Stomach (tissue), 4 donors: ENCODE measurements around the gene PRKCZ.

ENCODE experiments used
- EP300 ChIP-seq: sonication (generic); formaldehyde crosslinking; IDR thresholded peaks from one replicate; pipeline ENCODE4 v1.6.1; 2017; ENCODE audit warnings: antibody characterized with exemption
- POLR2A ChIP-seq, 4 donors: fragments of 450-650 bp; IDR thresholded peaks; one replicate each; pipeline ENCODE4 v1.6.1; 2016; ENCODE audit warnings: antibody characterized with exemption in 4 of 4, control low read depth in 2 of 4, mild to moderate bottlenecking in 1 of 4, moderate library complexity in 1 of 4
- POLR2AphosphoS5 ChIP-seq, 3 donors: sonication (generic); formaldehyde crosslinking; IDR thresholded peaks; one replicate each; pipeline ENCODE4 v1.6.1; 2016; ENCODE audit warnings: antibody characterized with exemption in 3 of 3
- TF ChIP-seq, protein P1 (sequence below), 7 experiments: fragments of 450-650 bp in 4 of 7; fragments of 200-600 bp in 3 of 7; sonication (generic) in 3 of 7; IDR thresholded peaks; one replicate each; pipeline ENCODE4 v1.5.1; 2016 to 2019; ENCODE audit warnings: antibody characterized with exemption in 7 of 7, control low read depth in 2 of 7, mild to moderate bottlenecking in 1 of 7

DNA sequence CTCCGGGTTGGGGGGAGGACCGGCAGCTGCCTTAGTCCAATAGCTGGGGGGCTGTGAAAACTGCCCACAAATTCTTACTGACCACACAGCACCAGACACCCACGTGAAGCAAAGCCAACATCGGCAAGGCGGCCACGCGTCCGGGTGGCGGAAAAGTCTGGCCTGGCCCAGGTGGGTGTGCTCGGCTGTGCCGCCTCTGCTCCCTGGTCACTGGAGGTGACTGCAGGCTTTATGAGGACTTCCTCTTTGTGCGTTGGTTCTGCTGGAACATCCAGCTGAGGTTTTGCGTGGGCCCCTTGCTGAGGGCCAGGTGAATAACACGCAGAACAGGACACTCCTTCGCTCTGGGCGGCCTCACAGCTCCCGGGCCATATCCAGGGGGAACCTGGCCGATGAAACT is 108.9 kb downstream of the PRKCZ start:
- no peak for TF ChIP-seq POLR2A (IDR thresholded peaks at IDR 0.05)
- TF ChIP-seq, protein P1, sequence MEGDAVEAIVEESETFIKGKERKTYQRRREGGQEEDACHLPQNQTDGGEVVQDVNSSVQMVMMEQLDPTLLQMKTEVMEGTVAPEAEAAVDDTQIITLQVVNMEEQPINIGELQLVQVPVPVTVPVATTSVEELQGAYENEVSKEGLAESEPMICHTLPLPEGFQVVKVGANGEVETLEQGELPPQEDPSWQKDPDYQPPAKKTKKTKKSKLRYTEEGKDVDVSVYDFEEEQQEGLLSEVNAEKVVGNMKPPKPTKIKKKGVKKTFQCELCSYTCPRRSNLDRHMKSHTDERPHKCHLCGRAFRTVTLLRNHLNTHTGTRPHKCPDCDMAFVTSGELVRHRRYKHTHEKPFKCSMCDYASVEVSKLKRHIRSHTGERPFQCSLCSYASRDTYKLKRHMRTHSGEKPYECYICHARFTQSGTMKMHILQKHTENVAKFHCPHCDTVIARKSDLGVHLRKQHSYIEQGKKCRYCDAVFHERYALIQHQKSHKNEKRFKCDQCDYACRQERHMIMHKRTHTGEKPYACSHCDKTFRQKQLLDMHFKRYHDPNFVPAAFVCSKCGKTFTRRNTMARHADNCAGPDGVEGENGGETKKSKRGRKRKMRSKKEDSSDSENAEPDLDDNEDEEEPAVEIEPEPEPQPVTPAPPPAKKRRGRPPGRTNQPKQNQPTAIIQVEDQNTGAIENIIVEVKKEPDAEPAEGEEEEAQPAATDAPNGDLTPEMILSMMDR (IDR thresholded peaks at IDR 0.05): no peak
- TF ChIP-seq EP300: no peak
- no peak for TF ChIP-seq POLR2AphosphoS5 (IDR thresholded peaks at IDR 0.05)
